H54 (cell line): ENCODE measurements around the gene PRDM10.

Experiments
- DNase-seq: peaks from one replicate; pipeline ENCODE4 v3.0.0; 2011; ENCODE audit warnings: low spot score, mixed read lengths; ENCODE audit not compliant: insufficient read length
- FAIRE-seq: peaks from 3 replicates; lab custom pipeline; 2011; peaks lifted over from hg19 to GRCh38; lab: Jason Lieb, UNC
- POLR2A ChIP-seq: IDR thresholded peaks from 2 replicates; pipeline ENCODE4 v1.6.1; 2011; ENCODE audit warnings: low read depth, mild to moderate bottlenecking, low read length

The PRDM10 gene

GRCh38 chr11:129999407-129999806 is 3.2 kb downstream of the PRDM10 start:
- no peak for DNase-seq
- no peak for TF ChIP-seq POLR2A
- FAIRE-seq: no peak

- FAIRE-seq (no peak), DNase-seq (no peak)
Measured at GRCh38 chr11:129998905-129999304, 3.7 kb downstream of the PRDM10 start.

GRCh38 chr11:129998107-129998506 is 4.5 kb downstream of the PRDM10 start:
- FAIRE-seq: no peak
- no peak for DNase-seq
- TF ChIP-seq POLR2A: no peak

More at GRCh38 chr11:129998905-129999304, 3.7 kb downstream of the PRDM10 start:
- TF ChIP-seq POLR2A: no peak

GRCh38 chr11:129997513-129997912 is 5.1 kb downstream of the PRDM10 start:
- FAIRE-seq (no peak), DNase-seq (no peak)
- no peak for TF ChIP-seq POLR2A

GRCh38 chr11:129996113-129996870 is 6.3 kb downstream of the PRDM10 start:
- no peak for FAIRE-seq
- TF ChIP-seq POLR2A: no peak

GRCh38 chr11:129995163-129995562 is 7.5 kb downstream of the PRDM10 start:
- DNase-seq: no peak
- no peak for FAIRE-seq
- TF ChIP-seq POLR2A: no peak

More at GRCh38 chr11:129996113-129996870, 6.3 kb downstream of the PRDM10 start:
- DNase-seq: no peak

- FAIRE-seq (no peak), DNase-seq (no peak)
- no peak for TF ChIP-seq POLR2A
Measured at GRCh38 chr11:129992161-129992944, 10.3 kb downstream of the PRDM10 start.

GRCh38 chr11:129989149-129989813 is 13.4 kb downstream of the PRDM10 start:
- FAIRE-seq: no peak

GRCh38 chr11:129987950-129988349 is 14.7 kb downstream of the PRDM10 start:
- FAIRE-seq (no peak), DNase-seq (no peak)
- no peak for TF ChIP-seq POLR2A

More at GRCh38 chr11:129989149-129989813, 13.4 kb downstream of the PRDM10 start:
- no peak for TF ChIP-seq POLR2A
- no peak for DNase-seq

GRCh38 chr11:129985823-129986222 is 16.8 kb downstream of the PRDM10 start:
- no peak for DNase-seq
- no peak for TF ChIP-seq POLR2A
- no peak for FAIRE-seq

- TF ChIP-seq POLR2A: no peak
- no peak for FAIRE-seq
Measured at GRCh38 chr11:129980086-129980485, 22.5 kb downstream of the PRDM10 start.

GRCh38 chr11:129979046-129979605 is 23.5 kb downstream of the PRDM10 start:
- DNase-seq (no peak), FAIRE-seq (no peak)
- TF ChIP-seq POLR2A: no peak

More at GRCh38 chr11:129980086-129980485, 22.5 kb downstream of the PRDM10 start:
- no peak for DNase-seq

- FAIRE-seq: no peak
- DNase-seq: no peak
- no peak for TF ChIP-seq POLR2A
Measured at GRCh38 chr11:129978447-129978846, 24.2 kb downstream of the PRDM10 start.
